ENCODE data around the gene PHTF2.
"Not testable (repeated sequence)": the region's sequence is repeated elsewhere in the genome, so short reads cannot be mapped to it uniquely, and the experiment has no call there.

The PHTF2 gene

GRCh38 chr7:77991656-77992055 lies 193.1 kb downstream of the PHTF2 start:
- TF ChIP-seq CTCF (IDR thresholded peaks at IDR 0.05; ENCODE audit: extremely low read depth, missing control alignments) = no peak
- no peak for DNase-seq (ENCODE audit: low spot score)

GRCh38 chr7:77993838-77994237 lies 195.3 kb downstream of the PHTF2 start:
- no peak for TF ChIP-seq CTCF (IDR thresholded peaks at IDR 0.05; ENCODE audit: extremely low read depth, missing control alignments)
- DNase-seq (ENCODE audit: low spot score) = no peak

GRCh38 chr7:77995717-77996116 lies 197.1 kb downstream of the PHTF2 start:
- TF ChIP-seq CTCF (IDR thresholded peaks at IDR 0.05; ENCODE audit: extremely low read depth, missing control alignments) = no peak
- DNase-seq (ENCODE audit: low spot score) = no peak

GRCh38 chr7:77999168-77999567 lies 200.6 kb downstream of the PHTF2 start:
- not testable (repeated sequence) for DNase-seq (ENCODE audit: low spot score)

- TF ChIP-seq CTCF (IDR thresholded peaks at IDR 0.05; ENCODE audit: extremely low read depth, missing control alignments) = no peak
- DNase-seq (ENCODE audit: low spot score) = no peak
Observed at GRCh38 chr7:78002021-78002420, 203.4 kb downstream of the PHTF2 start.

- no peak for DNase-seq (ENCODE audit: low spot score)
- TF ChIP-seq CTCF (IDR thresholded peaks at IDR 0.05; ENCODE audit: extremely low read depth, missing control alignments) = no peak
Observed at GRCh38 chr7:78002715-78003114, 204.1 kb downstream of the PHTF2 start.

- TF ChIP-seq CTCF (IDR thresholded peaks at IDR 0.05; ENCODE audit: extremely low read depth, missing control alignments) = no peak
- no peak for DNase-seq (ENCODE audit: low spot score)
Observed at GRCh38 chr7:78006063-78006755, 207.6 kb downstream of the PHTF2 start.
